Limb (tissue), 2 donors: ENCODE measurements around the gene SPON2.

Experiments
- DNase-seq, 2 donors: peaks; one replicate each; pipeline ENCODE4 v3.0.0-alpha.2; 2016; ENCODE audit errors: extremely low spot score in 2 of 2

SPON2 gene

DNA sequence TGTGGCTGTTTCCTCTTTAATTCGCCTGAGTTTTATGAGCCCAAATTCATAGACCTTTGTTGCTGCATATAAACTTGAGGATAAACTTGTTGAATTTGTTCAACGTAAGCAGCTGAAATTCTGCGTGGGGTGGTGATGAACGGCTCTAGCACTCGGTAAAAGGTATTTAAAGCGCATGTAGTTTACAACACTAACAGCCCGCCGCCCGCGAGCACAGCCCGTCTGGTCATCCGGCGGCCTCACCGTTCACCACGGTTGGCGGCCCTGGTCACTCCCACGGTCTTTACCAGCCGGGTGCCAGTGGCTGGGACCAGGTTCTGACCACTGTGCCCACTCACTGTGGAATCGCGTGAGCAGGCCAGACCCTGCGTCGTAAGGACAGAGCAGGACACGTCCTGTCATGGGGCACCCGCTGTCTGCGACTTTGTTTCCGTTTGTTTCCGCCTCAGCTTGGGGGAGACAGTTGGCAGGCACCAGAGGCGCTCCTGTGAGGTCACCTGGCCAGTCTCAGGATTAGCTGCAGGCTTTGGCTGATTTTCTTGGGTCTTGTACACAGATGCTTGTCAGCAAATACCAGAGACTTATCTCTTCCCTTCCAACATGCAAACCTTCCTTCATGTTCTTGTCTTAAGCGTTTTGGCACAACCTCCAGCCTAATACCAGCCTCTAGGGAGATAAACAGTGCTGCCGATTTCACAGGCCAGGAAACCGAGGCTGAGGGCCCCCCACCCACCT is 36.8 kb upstream of the SPON2 start:
- DNase-seq, result peak in 1 of 2 donors; percentile 34

DNA sequence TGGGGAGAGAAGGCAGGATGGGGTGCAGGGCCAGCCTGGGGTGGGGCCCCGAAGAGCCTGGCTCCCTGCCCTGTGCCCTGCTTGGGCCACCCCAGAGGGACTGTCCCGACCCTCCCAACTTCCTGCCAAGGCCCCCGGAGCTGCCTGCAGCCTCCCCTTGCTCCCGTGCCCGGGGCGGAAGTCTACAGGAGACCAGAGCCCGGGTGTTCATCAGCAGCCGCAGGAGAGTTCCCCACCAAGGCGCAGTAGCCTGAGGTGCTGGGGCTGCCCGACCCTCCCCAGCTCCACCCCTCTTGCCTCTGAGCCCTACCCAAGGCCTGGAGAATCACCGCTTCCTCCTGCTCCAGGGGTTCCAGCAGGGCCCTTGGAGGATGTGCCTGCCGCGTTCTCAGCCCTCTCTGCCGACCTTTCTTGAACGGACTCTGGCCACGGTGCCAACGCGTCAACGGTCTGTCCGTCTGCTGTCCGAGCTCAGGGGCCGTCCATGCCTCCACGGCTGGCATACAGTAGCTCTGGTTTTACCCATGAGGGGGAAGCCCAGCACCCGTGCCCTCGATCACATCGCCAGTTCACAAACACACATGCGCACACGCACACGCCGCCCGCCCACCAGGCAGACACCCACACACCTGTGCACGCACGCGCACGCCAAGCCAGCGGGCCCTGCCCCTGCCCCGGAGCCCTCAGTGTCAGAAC is 36.0 kb upstream of the SPON2 start:
- DNase-seq, result no peak

DNA sequence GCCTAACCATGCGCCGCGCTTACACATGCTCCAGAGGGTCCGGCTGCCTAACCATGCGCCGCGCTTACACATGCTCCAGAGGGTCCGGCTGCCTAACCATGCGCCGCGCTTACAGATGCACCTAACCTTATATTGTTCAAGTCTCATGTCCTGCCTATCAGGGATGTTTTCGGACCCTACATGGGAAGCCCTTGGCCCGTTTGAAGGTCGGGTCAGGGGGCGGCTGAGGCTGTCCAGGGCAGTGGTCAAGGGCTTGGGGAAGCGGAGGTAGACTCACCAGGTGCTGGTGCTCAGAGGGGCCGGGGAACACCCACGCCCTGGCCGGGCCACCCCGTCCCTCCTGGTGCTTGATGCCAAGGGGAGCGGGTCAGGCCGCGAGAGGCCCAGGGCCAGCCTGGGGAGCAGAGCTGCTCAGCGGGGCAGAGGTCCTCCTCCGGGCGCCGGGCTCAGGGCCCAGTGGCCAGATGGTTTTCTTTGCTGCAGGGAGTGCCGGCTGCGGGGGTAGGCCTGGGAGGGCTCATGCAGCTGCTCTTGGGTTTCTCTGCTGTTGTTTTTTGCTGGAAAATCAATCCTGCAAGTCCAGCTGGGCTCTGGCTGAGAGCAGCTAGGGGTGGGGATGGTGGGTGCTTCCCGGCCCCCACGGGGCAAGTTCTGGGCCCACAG is 35.4 kb upstream of the SPON2 start:
- DNase-seq, result peak; percentile 61 to 62

DNA sequence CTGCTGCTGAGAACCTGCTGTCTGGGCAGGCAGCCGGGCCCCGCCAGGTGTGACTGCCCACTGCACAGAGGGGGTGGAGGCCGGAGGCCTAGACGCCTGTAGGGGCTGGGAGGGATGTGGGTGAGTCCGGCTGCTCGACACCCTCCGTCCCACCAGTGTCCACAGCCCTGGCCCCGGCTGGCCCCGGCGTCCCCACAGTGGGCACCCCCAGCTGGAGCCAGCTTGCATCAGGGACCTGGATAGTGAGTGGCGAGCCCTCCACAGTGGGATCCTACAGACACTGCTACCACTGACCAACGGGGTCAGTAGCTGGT is 34.7 kb upstream of the SPON2 start:
- peak in 1 of 2 donors; percentile 29 for DNase-seq

DNA sequence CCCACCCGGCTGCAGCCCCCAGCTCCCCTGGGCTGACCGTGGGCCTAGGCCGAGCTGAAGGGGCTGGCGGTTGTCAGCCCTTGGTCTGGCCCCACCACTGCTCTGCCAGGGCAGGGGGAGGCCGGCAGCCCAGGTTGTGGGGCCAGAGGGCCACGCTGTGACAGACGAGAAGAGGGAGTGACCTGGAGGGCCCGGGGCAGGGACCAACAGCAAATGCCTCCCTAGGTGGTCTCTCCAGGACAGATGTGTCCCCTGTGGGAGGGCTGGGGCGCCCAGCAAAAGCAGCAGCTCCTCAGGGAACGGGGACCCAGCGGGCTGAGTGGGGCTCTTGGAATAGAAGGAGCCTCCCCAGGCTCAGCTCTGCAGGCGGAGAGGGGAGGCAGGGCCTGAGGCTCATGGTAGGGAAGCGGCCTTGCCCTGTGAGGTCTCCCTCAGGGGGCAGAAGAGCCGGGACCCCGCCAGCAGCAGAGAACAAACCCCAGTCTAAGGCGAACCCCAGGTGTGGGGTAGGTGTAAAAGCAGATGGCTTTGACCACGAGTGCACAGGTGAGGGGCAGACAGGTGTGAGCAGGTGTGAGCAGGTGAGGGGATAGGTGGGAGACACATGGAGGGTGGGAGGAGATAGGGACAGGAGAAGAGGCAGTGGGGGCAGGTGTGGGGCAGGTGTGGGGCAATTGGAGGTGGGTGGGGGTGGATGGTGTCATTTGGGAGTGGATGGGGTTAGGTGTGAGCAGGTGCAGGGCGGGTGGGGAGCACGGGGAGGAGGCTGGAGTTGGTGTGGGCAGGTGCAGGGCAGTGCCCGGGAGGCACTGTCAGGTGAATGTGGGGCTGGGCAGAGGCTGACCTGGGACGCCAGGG is 34.1 kb upstream of the SPON2 start:
- DNase-seq, result no peak

DNA sequence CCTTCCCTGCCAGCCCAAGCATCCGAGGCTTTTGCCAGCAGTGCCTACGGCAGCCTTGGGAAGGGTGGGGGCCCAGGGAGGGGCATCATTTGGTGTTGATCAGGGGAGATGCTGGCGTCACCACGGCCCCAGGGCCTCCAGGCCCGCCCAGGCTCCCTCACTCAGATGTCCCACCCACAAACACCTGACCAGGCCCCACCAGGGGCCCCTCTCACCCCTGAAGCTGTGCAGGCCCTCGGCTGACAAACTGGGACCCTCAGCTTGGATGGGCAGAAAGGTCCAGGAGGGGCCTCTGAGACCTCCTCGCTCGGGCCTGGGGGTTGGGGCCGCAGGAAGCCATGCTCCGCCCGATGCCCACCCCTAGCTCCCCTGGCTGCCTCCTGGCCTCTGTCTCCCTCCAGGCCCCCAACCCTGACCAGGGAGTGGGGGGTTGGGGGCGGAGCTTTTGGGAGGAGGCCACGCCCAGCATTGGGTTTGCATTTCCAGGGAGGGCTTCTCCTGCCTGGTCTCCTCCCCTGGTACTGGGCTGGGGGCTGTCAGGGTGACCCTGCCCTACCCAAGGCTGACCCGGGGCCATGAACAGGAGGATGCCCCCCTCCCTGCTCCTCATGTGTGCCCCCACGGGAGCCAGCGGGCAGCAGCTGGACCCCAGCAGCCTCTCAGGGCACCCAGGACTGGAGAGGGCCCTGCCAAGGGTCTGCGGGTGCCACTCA is 33.4 kb upstream of the SPON2 start:
- peak in 1 of 2 donors; percentile 26 for DNase-seq

DNA sequence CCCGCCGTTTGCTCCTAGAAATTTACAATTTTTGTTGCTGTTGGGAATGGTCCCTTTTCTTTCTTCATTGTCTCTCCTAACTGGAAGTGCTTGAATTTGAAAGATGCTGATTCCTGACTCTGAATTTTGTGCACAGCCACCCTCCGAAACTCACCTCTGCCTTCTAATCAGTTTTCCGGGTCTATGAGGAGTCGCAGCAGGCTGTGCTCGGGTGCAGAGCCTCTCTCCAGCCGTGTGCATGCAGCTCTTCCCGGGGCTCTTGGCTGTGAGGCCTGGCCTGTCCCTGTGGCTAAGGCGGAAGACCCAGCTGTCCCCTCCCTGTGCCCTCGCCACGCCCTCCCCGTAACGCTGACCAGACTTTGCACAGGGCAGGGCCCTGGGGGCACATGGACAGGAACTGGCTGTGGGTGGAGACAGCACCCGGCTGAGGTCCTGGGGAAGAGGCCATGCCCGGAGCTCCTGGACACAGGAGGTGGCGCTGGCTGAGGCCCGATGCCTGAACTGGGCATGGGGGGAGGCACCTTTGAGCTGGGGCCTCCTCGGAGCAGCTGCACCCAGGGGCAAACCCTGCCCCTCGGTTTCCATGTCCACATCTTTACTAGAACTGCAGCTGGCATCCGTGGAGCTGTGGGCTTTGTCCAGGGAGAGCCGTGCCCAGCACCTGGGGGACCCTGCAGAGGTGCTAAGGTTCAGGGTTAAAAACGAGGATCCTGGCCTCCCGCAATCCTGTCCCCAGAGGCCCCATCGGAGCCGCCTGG is 32.6 kb upstream of the SPON2 start:
- peak in 1 of 2 donors; percentile 26 for DNase-seq

DNA sequence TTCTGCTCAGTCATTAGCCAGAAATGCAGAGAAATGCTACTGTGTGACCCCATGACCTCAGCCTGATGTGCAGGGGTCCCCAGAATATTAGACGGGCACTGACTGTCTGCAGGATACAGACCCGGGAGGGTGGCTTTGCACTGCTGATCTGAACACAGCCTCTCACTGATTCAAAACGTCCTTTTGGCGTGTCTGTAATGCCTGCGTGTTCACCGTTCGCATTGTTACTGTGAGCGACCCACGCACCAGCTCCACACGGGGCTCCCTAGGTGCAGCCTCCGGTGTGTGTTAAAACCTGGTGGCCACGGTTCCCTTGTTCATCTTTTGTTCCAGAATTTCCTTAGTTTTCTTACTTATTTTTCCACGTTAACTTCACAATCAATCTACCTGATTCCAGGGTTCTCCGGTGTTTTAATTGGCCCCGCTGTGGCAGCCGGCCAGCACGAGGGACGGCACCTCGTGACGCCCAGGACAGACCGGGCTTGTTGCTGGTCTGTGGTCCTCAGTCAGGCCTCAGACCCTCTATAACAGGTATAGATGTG is 32.0 kb upstream of the SPON2 start:
- DNase-seq, result no peak

DNA sequence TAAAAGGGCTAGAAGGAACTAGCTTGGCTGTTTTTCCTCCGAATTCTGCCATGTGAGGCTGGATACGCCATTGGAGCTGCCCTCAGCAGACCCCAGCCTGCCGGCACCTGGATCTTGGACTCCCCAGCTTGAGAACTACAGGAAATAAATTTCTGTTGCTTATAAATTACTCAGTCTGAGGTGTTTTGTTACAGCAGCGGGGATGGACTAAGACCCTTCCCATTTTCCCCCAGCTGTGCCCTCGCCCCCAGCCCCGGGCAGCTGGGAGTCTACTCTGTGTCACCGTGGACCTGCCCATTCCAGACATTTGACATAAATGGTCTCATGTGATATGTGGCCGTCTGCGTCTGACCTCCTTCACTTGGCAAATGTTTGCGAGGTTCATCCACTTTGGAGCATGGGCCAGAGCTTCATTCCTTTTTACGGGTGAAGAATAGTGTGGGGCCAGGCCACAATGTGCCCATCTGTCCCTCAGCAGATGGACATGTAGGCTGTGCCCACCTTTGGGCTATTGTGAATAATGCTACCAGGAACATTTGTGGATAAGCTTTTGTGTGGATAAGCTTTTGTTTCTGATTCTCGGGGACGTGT is 30.7 kb upstream of the SPON2 start:
- peak in 1 of 2 donors; percentile 27 for DNase-seq

DNA sequence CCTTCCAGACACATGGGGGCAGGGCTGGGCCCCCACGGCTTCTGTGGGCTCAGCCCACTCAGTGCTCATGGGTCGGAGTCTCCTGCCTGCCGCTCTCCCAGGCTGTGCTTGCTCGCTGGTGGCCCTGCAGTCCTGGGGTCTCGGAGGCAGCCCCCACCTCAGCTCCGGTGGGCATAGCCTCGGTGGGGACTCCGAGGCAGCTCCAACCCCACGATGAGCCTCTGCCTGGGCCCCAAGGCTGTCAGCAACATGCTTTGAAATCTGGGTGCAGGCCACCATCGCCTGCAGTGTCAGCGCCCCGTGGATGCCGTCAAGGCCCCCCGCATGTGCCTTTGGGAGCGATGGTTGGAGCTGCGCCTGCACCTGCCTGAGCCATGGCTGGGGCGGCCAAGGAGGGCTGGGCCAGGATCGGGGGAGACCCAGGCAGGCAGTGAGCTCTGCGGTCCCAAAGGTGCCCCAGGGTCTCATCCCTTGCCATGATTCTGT is 30.2 kb upstream of the SPON2 start:
- peak in 1 of 2 donors; percentile 22 for DNase-seq

DNA sequence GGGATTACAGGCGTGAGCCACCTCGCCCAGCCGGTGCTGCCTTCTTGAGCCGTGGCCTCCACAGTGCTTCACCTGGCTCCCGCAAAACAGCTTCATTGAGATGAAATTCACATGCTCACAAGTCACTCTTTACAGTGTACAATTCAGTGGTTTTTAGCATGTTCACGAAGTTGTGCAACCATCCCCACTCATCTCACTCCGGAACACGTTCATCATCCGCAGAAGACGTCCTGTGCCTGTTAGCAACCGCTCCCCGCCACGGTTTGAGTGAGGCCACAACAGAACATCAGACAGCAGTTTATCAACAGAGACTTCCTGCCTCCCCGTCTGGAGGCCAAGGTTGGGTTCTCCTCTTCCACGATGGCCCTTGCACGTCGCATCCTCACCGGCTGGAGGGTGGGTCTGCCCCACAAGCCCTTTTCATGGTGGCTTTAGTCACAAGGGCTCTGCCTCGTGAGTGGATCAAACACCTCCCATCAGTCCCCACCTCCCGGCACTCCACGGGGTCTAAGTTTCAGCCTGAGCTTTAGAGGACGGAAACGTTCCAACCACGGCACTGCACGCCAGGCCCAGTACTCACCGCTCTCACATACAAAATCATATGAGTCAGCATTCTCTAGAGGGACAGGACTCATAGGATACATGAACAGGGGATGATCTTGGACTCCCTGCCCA is 29.6 kb upstream of the SPON2 start:
- DNase-seq, result peak in 1 of 2 donors; percentile 26

DNA sequence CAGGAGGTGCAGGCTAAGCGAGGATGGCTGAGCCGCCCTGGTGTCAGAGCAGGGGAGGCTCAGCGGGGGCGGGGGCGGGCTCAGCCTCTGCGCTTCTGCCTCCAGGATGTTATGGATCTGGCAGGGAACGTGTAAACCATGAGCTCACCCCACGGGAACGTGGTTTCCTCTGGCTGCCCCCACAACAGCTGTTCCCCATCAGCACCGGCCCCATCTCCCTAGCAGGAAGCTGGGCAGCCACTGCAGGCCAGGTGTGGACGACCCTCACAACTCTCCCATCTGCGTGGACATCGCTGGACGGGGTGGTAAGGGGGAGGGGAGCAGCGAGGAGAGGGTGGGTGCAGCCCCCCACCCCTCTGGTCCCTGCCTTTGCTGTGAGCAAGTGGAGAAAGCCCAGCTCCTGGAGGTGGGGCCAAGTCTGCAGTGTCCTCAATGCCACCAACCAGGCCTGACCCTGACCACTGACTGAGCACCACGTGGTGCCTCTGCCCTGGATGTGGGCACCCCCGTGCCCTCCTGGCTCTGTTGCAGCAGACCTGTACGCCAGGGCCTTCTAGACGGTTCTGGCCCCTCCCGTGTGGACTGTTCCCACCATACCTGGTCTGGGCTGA is 28.1 kb upstream of the SPON2 start:
- peak; percentile 81 for DNase-seq

DNA sequence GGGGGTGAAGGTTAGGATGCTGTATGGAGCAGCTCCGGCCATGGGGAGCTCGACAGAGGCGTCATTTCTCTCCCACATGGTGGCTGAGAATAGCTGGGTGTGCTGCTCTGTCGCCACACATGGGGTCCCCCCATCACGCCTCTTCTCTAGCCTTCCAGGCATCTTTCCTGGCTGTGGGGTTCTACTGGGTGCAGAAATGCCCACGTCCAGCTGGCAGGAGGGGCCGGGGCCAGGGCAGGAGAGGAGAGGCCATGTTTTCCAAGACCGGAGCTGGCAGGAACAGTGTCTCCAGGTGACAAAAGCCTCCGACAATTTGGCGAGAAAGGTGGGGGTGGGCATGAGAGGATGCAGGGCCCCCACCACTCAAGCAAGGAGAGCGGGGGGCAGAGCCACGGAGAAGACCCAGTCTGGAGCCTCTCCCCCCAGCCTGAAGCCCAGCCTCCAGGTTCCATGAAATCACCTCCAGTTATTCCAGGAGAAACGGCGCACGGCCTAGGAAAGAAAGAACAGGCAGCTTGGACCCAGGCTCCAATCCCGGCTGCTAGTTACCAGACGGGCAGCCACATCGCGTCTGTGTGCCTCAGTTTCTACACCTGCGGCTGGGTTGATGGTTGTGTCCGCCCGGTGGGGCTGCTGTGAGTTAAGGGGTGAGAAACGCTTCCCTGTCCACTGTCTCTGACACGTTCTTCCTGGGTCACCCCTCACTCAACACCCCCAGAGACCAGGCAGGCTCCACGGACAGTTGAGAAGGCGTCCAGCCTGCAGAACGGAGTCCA is 27.4 kb upstream of the SPON2 start:
- peak in 1 of 2 donors; percentile 27 for DNase-seq

DNA sequence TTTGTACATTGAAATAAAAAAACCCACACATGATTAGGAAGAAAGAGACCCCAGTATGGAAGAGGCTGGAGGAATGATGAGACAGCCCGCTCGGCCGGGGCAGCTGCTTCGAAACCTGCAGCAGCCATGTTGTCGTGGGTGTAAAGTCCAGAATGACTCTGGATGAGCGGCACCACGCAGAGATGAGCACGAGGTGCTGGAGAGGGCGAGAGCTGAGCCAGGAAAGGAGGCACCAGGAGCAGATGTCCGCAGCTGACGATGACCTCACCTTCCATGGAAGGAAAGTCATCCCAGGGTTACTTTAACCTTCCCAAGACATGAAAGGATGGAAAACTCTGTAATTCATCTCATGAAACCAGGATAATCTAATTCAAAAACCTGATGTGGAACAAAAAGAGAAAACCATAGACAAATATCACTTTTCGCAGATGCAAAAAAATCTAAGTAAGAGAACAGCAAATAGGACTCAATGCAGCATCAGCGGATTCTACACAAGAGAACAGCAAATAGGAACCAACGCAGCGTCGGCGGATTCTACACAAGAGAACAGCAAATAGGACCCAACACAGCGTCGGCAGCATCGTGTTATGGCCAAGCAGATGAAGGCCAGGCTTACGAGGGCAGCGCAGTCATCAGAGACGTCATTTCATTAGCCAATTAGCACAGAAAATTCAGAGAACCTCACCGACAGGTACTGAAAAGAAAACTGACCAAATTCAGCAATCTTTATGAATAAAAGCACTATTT is 25.9 kb upstream of the SPON2 start:
- peak; percentile 32 for DNase-seq

DNA sequence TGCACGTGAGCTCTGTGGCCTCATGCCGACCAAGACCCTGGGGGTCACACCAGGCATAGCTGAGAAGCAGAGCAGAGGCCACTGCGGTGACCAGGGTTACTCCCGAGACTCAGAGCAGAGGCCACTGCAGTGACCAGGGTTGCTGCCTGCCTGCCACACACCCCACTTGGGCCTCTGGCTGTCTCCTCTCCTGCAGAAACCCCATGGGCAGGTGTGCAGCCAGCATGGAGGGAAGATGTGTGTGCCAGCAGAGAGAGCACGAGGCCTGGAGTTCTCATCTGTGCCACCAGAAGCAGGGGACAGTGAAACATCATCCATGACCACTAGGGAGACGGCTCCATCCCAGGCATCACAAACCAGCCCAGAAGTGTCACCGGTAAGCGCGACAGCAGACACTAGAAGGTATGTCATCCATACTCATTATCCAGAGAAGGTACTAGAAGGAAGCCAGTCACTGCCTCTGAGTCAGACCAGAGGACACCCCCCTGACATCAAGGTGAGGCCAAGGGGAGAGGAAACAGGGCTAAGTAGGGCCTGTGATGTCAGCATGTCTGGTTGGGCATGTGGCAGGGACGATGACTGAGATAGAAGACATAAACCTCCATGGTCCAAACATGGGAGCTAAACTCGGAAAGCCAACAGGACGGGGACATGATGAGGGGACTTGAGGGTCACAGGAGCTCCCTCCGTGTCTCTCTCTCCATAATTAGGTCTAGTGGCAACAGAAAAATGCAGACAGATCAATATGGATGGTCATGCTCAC is 24.2 kb upstream of the SPON2 start:
- DNase-seq, result no peak

DNA sequence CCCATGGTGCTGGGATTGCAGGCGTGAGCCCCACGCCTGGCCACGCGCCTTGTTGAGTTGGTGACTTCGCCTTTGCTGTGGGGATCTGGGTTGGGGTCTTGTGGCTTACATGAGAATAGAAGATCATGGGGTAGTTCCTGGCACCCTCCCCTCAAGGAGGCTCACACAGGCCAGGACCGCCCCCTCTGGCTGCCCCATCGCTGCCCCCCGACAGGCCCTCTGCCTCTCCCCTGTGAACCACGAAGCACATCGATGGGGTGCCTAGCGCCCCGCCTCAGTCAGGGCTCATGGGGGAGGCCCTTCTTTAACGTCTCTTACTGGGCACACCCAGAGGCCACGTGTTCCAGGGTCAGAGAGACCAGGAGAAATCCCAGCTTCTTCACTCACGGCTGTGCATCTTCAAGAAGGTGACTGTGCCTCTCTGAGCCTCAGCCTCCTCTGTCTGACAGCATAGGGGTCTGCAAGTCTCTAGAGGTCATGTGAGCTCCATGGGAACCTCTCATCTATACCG is 23.6 kb upstream of the SPON2 start:
- DNase-seq, result no peak
